ENCODE measurements around the gene LMTK3.

Gene LMTK3

GRCh38 chr19:48445606-48446481, 65.8 kb downstream of the LMTK3 start, which contains the start of gene GRWD1:
TSS of gene GRWD1 (plus strand) at chr19:48445983. CDS start at chr19:48446006, 23 bp downstream.
- peak; percentile 97 for DNase-seq (ENCODE audit: low spot score)

DNA sequence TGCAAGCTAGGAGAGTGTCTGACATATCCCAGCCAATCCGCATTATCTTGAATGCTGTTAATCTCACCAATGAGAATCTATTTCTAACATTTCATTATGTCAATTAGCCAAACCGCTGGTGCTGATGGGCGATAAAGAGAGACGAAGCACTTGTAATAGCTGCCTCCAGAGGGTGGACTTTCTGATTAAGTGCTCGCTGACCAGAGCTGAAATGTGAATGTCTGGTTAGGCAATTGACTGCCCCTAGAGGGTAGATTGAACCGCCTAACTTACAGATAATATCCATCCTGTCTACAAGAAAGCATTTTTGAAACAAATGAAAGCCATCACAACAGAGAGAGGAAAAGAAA, 66.4 kb downstream of the LMTK3 start:
- no peak for DNase-seq (ENCODE audit: low spot score)

- no peak for DNase-seq (ENCODE audit: low spot score)
Measured at GRCh38 chr19:48444936-48445200, 66.8 kb downstream of the LMTK3 start.

- DNase-seq (ENCODE audit: low spot score): no peak
Measured at GRCh38 chr19:48444129-48444935, 67.3 kb downstream of the LMTK3 start.

DNA sequence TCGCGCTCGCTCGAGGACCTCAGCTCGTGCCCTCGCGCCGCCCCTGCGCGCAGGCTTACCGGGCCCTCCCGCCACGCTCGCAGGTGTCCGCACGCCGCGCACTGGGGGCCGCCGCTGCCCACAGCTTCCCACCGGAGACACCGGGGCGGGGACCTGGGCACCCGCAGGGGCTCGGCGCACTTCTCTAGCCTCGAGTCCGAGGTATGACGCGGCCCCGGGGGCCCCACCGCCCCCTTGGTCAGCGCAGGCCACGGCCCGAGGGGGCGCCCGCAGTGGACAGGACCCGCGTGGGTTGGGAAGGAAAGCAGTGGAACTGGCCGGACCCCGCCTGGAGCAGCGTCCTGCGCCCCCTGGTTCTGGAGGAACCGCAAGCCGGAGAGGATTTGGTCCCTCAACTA, 67.9 kb downstream of the LMTK3 start:
- DNase-seq (ENCODE audit: low spot score): no peak

- DNase-seq (ENCODE audit: low spot score): no peak
Measured at GRCh38 chr19:48443256-48443655, 68.4 kb downstream of the LMTK3 start.

- DNase-seq (ENCODE audit: low spot score): no peak
Measured at GRCh38 chr19:48442116-48443035, 69.3 kb downstream of the LMTK3 start.

- no peak for DNase-seq (ENCODE audit: low spot score)
Measured at GRCh38 chr19:48441360-48442050, 70.1 kb downstream of the LMTK3 start.

DNA sequence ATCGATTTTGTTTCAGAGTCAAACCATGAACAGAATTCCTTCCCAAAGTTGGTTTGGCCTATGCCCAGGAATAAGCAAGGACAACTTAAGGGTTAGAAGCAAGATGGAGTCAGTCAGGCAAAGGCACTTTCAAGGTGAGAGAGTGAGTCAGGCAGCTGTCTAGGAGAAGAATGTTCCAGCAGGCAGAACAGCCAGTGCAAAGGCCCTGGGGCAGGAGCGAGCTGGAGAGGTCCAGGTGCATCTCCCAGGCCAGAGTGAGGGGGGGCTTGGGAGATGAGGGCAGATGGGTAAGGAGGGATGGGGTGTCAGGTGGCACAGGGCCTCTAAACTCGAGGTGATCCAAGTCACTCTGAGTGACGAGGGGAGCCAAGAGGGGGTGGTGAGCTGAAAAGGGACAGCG, 75.0 kb downstream of the LMTK3 start:
- no peak for DNase-seq (ENCODE audit: low spot score)

Data from activated CD4-positive, alpha-beta T cell treated with anti-CD3 and anti-CD28 coated beads, Interleukin-2, Interleukin-4, amounts not matched to agents 100 ng/mL and 50 ng/mL, durations not matched to agents 16 hours and 8 hours (primary cell).